GM23338 (cell line): ENCODE results near the gene NID1. TPM values are rescaled to one million over a fixed set of nuclear protein-coding genes. Genes with fewer than 3 reads are reported as not detected.
"Not testable (repeated sequence)": the region's sequence is repeated elsewhere in the genome, so short reads cannot be mapped to it uniquely, and the experiment has no call there.

ENCODE experiments used
- ATAC-seq: fragments of 200-7000 bp; cut with Tn5 transposase; 3 replicates; pipeline ENCODE4 v1.9.1; 2020
- DNase-seq: peaks from one replicate; pipeline ENCODE4 v3.0.0-alpha.2; 2015; ENCODE audit warnings: low spot score
- H2AFZ ChIP-seq: fragments of 200-600 bp; sonication (generic); 2 replicates; pipeline ENCODE4 v1.8.0; 2016; ENCODE audit warnings: antibody characterized with exemption, mild to moderate bottlenecking, moderate library complexity
- H3F3A ChIP-seq: fragments of 200-600 bp; sonication (generic); replicated peaks from 2 replicates; pipeline ENCODE4 v1.8.0; 2017; ENCODE audit warnings: antibody characterized with exemption, mixed run types, low read depth
- H3K27ac ChIP-seq: fragments of 200-600 bp; sonication (generic); 2 replicates; pipeline ENCODE4 v1.6.1; 2016; ENCODE audit warnings: low read depth
- H3K27me3 ChIP-seq: fragments of 200-600 bp; sonication (generic); 2 replicates; pipeline ENCODE4 v1.8.0; 2016; ENCODE audit warnings: mild to moderate bottlenecking, mixed run types, moderate library complexity; ENCODE audit not compliant: insufficient read depth
- H3K36me3 ChIP-seq: fragments of 200-600 bp; sonication (generic); 2 replicates; pipeline ENCODE4 v1.8.0; 2016; ENCODE audit warnings: mild to moderate bottlenecking; ENCODE audit not compliant: insufficient read depth
- H3K4me1 ChIP-seq: fragments of 200-600 bp; sonication (generic); 2 replicates; pipeline ENCODE4 v1.8.0; 2016; ENCODE audit warnings: mild to moderate bottlenecking, moderate library complexity; ENCODE audit not compliant: insufficient read depth
- H3K4me2 ChIP-seq: fragments of 200-600 bp; sonication (generic); 2 replicates; pipeline ENCODE4 v1.7.1; 2017; ENCODE audit warnings: mixed run types
- H3K4me3 ChIP-seq: fragments of 200-600 bp; sonication (generic); 2 replicates; pipeline ENCODE4 v1.6.1; 2016; ENCODE audit warnings: mixed run types
- H3K79me2 ChIP-seq: fragments of 200-600 bp; sonication (generic); replicated peaks from 2 replicates; pipeline ENCODE4 v1.8.0; 2017; ENCODE audit warnings: mild to moderate bottlenecking; ENCODE audit not compliant: insufficient read depth
- H3K9me2 ChIP-seq: fragments of 200-600 bp; sonication (generic); 2 replicates; pipeline ENCODE4 v1.8.0; 2017; ENCODE audit not compliant: insufficient read depth
- H4K20me1 ChIP-seq: fragments of 200-600 bp; sonication (generic); replicated peaks from 2 replicates; pipeline ENCODE4 v1.8.0; 2017; ENCODE audit warnings: mild to moderate bottlenecking; ENCODE audit not compliant: insufficient read depth
- H3K27ac Mint-ChIP-seq: 2 replicates; pipeline ENCODE4 v1.8.0; 2020; ENCODE audit warnings: inconsistent platforms, mild to moderate bottlenecking, moderate library complexity, mixed read lengths
- H3K27me3 Mint-ChIP-seq: 3 replicates; pipeline ENCODE4 v1.8.0; 2022; ENCODE audit warnings: low read depth, mild to moderate bottlenecking, moderate library complexity, mixed read lengths, inconsistent platforms; ENCODE audit not compliant: insufficient read depth, poor library complexity
- H3K36me3 Mint-ChIP-seq: 3 replicates; pipeline ENCODE4 v1.8.0; 2021; ENCODE audit warnings: low read depth, mild to moderate bottlenecking, inconsistent platforms, moderate library complexity, mixed read lengths
- H3K4me1 Mint-ChIP-seq: 3 replicates; pipeline ENCODE4 v1.8.0; 2020; ENCODE audit warnings: mild to moderate bottlenecking, inconsistent platforms, mixed read lengths
- H3K4me3 Mint-ChIP-seq: 3 replicates; pipeline ENCODE4 v1.8.0; 2021; ENCODE audit warnings: moderate library complexity, mild to moderate bottlenecking, inconsistent platforms, mixed read lengths
- H3K9me3 Mint-ChIP-seq: 3 replicates; pipeline ENCODE4 v1.8.0; 2020; ENCODE audit warnings: moderate library complexity, mild to moderate bottlenecking, inconsistent platforms, mixed read lengths
- CREB1 ChIP-seq: fragments of 250-450 bp; sonication (Bioruptor Pico); IDR thresholded peaks from 2 replicates; pipeline ENCODE4 v1.5.0; 2020; ENCODE audit warnings: low read depth, mild to moderate bottlenecking, moderate library complexity
- EZH2 ChIP-seq: fragments of 200-600 bp; sonication (generic); IDR thresholded peaks from one replicate; pipeline ENCODE4 v1.8.0; 2017; ENCODE audit warnings: antibody characterized with exemption, mild to moderate bottlenecking, low read depth; ENCODE audit not compliant: unreplicated experiment
- EZH2phosphoT487 ChIP-seq: fragments of 200-600 bp; sonication (generic); IDR thresholded peaks from one replicate; pipeline ENCODE4 v1.8.1; 2018; ENCODE audit warnings: antibody characterized with exemption; ENCODE audit not compliant: unreplicated experiment
- JUNB ChIP-seq: IDR thresholded peaks from one replicate; pipeline ENCODE4 v1.6.1; 2016; ENCODE audit warnings: antibody characterized with exemption; ENCODE audit not compliant: unreplicated experiment
- NANOG ChIP-seq: IDR thresholded peaks from 2 replicates; pipeline ENCODE4 v1.6.1; 2016; ENCODE audit warnings: antibody characterized with exemption, borderline replicate concordance
- STAT1 ChIP-seq: IDR thresholded peaks from one replicate; pipeline ENCODE4 v1.6.1; 2016; ENCODE audit warnings: antibody characterized with exemption; ENCODE audit not compliant: unreplicated experiment
- ZNF114 ChIP-seq: fragments of 250-450 bp; sonication (Bioruptor Pico); IDR thresholded peaks from 2 replicates; pipeline ENCODE4 v1.5.0; 2020; ENCODE audit warnings: mild to moderate bottlenecking, moderate library complexity
- ZNF331 ChIP-seq: fragments of 250-450 bp; sonication (Bioruptor Pico); IDR thresholded peaks from 2 replicates; pipeline ENCODE4 v1.5.0; 2020; ENCODE audit warnings: low read depth, mild to moderate bottlenecking, moderate library complexity
- polyA plus RNA-seq: library from polyadenylated mRNA; unstranded; fragments of >200 nt; fragmentation: Nextera tagmentation; extraction: Ambion mirVana; gene quantifications from 2 replicates; pipeline ENCODE4 v1.2.1, GENCODE V29; 2016
- total RNA-seq: library from RNA; depleted of rRNA; stranded (reverse); fragments of >200 nt; shearing (Covaris generic); gene quantifications from 2 replicates; pipeline ENCODE4 v1.2.3, GENCODE V29; 2014
- TF ChIP-seq, protein P1 (sequence below), 2 experiments: fragments of 200-600 bp in 1 of 2; sonication (generic) in 1 of 2; conservative IDR thresholded peaks; 2 replicates each; pipeline versions ENCODE4 v1.5.1 to v1.6.1; 2016 to 2017; ENCODE audit warnings: antibody characterized with exemption in 2 of 2, low read depth in 2 of 2, mild to moderate bottlenecking in 2 of 2, moderate library complexity in 1 of 2
- TF ChIP-seq, protein P2 (sequence below): IDR thresholded peaks from 2 replicates; pipeline ENCODE4 v1.6.1; 2016; ENCODE audit warnings: antibody characterized with exemption
- TF ChIP-seq, protein P3 (sequence below): IDR thresholded peaks from one replicate; pipeline ENCODE4 v1.6.1; 2018; ENCODE audit warnings: antibody characterized with exemption; ENCODE audit not compliant: unreplicated experiment

NID1 gene
- total and polyA plus RNA-seq, 2 experiments from 2014 or later, result 7.1 to 32.5 TPM

DNA sequence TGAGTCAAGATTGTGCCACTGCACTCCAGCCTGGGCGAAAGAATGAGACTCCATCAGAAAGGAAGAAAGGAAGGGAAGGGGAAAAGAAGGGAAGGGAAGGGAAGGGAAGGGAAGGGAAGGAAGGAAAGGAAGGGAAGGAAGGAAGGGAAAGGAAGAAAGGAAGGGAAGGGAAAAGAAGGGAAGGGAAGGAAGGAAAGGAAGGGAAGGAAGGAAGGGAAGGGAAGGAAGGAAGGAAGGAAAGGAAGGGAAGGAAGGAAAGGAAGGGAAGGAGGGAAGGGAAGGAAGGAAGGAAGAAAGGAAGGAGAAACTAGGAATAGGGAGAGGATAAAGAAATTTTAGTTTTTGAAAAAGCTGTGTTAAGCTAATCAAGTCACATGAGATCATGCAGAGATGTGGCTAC is 33.4 kb upstream of the NID1 start (continued):
- TF ChIP-seq, protein P1, sequence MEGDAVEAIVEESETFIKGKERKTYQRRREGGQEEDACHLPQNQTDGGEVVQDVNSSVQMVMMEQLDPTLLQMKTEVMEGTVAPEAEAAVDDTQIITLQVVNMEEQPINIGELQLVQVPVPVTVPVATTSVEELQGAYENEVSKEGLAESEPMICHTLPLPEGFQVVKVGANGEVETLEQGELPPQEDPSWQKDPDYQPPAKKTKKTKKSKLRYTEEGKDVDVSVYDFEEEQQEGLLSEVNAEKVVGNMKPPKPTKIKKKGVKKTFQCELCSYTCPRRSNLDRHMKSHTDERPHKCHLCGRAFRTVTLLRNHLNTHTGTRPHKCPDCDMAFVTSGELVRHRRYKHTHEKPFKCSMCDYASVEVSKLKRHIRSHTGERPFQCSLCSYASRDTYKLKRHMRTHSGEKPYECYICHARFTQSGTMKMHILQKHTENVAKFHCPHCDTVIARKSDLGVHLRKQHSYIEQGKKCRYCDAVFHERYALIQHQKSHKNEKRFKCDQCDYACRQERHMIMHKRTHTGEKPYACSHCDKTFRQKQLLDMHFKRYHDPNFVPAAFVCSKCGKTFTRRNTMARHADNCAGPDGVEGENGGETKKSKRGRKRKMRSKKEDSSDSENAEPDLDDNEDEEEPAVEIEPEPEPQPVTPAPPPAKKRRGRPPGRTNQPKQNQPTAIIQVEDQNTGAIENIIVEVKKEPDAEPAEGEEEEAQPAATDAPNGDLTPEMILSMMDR (conservative IDR thresholded peaks at IDR 0.05; ENCODE audit: low read depth in 2 of 2), result no peak
- TF ChIP-seq ZNF114 (CRISPR knock-in tag) (no peak), CREB1 (CRISPR knock-in tag) (no peak), EZH2phosphoT487 (no peak), NANOG (no peak), ZNF331 (CRISPR knock-in tag) (no peak)
- TF ChIP-seq, protein P2, sequence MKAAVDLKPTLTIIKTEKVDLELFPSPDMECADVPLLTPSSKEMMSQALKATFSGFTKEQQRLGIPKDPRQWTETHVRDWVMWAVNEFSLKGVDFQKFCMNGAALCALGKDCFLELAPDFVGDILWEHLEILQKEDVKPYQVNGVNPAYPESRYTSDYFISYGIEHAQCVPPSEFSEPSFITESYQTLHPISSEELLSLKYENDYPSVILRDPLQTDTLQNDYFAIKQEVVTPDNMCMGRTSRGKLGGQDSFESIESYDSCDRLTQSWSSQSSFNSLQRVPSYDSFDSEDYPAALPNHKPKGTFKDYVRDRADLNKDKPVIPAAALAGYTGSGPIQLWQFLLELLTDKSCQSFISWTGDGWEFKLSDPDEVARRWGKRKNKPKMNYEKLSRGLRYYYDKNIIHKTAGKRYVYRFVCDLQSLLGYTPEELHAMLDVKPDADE, result no peak

DNA sequence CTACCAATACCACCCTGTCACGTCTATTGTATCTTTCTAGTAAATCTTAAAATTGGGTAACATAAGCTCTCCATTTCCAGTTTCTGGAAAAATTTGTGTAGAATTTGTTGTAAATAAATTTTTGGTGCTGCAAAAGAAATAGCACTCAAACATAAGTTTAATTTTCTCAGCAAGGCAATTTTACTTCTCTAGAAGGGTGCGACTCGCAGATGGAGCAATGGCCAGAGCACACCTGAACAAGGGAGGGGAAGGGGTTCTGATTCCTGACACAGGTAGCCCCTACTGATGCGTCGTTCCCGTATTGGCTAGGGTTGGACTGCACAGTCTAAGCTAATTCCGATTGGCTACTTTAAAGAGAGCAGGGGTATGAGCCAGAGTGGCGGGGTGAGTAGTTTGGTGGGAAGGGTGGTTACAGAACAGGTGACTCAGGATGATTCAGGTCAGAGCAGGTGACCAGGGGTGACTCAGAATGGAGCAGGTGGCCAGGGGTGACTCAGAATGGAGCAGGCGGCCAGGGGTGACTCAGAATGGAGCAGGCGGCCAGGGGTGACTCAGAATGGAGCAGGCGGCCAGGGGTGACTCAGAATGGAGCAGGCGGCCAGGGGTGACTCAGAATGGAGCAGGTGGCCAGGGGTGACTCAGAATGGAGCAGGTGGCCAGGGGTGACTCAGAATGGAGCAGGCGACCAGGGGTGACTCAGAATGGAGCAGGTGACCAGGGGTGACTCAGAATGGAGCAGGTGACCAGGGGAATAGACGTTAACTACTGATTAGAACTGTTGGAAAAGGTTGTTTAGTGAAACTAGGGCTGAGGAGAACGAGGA is 32.0 kb upstream of the NID1 start:
- H3K4me1 Mint-ChIP-seq, H3K4me1 ChIP-seq, H3K4me3 Mint-ChIP-seq, H3K4me2 ChIP-seq, H3K27me3 Mint-ChIP-seq, H3K27me3 ChIP-seq, H2AFZ ChIP-seq, H3K9me2 ChIP-seq, H4K20me1 ChIP-seq, H3F3A ChIP-seq, ATAC-seq, H3K27ac Mint-ChIP-seq, H3K4me3 ChIP-seq, H3K79me2 ChIP-seq, H3K36me3 ChIP-seq, H3K27ac ChIP-seq: not testable (repeated sequence)
- peak; percentile 46 for DNase-seq
- peaks cover 16% of the 10 kb centered on the region for H3K36me3 Mint-ChIP-seq
- peaks cover 21% of the 10 kb centered on the region for H3K9me3 Mint-ChIP-seq

DNA sequence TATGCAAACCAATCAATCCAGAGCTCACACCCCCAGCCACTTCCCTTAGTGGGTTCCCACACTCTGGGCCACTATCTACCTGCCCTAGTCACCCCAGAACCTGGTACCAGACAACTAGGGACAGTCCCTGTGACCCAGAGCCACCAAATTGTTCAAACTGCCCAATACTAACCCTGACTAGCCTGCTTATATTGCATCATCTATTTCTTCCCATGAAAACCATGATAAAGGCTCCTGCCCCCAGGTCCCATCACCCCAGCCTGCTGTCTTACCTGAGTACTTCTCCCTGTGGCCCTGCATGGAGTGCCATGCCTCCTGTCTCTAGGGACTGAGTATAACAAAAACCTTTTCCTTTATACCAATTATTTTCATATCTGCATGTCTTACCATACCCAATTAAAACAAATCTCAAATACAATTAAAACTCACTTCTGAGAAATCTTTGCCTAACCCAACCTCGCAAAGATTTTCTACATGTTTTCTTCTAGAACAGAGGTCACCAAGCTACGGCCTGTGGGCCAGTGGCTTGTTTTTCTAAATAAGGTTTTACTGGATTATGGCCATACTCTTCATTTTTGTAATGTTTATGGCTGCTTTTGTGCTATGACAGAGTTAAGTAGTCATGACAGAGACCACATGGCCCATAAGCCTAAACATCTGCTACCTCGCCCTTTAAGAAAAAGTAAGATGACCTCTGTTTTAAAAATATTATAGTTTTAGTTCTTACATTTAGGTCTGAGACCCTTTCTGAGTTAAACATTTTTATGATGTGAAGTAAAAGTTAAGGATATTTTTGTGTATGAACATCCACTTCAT is 31.0 kb upstream of the NID1 start:
- no peak overlapping the region for H3K4me3 Mint-ChIP-seq
- Histone ChIP-seq H3K4me2 (no peak overlapping the region), H2AFZ (no peak overlapping the region), H3K27ac (no peak overlapping the region), H3F3A (no peaks in the 10 kb centered on the region), H3K36me3 (no peaks in the 10 kb centered on the region), H3K79me2 (no peaks in the 10 kb centered on the region), H3K27me3 (no peaks in the 10 kb centered on the region), H3K9me2 (no peaks in the 10 kb centered on the region), H3K4me3 (no peak overlapping the region), H4K20me1 (no peaks in the 10 kb centered on the region), H3K4me1 (no peaks in the 10 kb centered on the region)
- H3K36me3 Mint-ChIP-seq, result peaks cover 16% of the 10 kb centered on the region
- no peak overlapping the region for H3K27ac Mint-ChIP-seq
- peaks cover 8% of the 10 kb centered on the region for H3K27me3 Mint-ChIP-seq
- H3K4me1 Mint-ChIP-seq, result no peaks in the 10 kb centered on the region
- peaks cover 21% of the 10 kb centered on the region for H3K9me3 Mint-ChIP-seq
- no peak for ATAC-seq
- no peak for DNase-seq
- TF ChIP-seq CREB1 (CRISPR knock-in tag), result no peak
- TF ChIP-seq STAT1, result no peak
- no peak for TF ChIP-seq EZH2
- TF ChIP-seq, protein P3, sequence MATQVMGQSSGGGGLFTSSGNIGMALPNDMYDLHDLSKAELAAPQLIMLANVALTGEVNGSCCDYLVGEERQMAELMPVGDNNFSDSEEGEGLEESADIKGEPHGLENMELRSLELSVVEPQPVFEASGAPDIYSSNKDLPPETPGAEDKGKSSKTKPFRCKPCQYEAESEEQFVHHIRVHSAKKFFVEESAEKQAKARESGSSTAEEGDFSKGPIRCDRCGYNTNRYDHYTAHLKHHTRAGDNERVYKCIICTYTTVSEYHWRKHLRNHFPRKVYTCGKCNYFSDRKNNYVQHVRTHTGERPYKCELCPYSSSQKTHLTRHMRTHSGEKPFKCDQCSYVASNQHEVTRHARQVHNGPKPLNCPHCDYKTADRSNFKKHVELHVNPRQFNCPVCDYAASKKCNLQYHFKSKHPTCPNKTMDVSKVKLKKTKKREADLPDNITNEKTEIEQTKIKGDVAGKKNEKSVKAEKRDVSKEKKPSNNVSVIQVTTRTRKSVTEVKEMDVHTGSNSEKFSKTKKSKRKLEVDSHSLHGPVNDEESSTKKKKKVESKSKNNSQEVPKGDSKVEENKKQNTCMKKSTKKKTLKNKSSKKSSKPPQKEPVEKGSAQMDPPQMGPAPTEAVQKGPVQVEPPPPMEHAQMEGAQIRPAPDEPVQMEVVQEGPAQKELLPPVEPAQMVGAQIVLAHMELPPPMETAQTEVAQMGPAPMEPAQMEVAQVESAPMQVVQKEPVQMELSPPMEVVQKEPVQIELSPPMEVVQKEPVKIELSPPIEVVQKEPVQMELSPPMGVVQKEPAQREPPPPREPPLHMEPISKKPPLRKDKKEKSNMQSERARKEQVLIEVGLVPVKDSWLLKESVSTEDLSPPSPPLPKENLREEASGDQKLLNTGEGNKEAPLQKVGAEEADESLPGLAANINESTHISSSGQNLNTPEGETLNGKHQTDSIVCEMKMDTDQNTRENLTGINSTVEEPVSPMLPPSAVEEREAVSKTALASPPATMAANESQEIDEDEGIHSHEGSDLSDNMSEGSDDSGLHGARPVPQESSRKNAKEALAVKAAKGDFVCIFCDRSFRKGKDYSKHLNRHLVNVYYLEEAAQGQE, result no peak
- no peak for TF ChIP-seq JUNB
- no peak for TF ChIP-seq ZNF114 (CRISPR knock-in tag)
- no peak for TF ChIP-seq EZH2phosphoT487
- TF ChIP-seq, protein P2, result no peak
